Fibroblast of peridontal ligament (primary cell): ENCODE results near the gene PAXX.

Source experiments
- DNase-seq: peaks from one replicate; pipeline ENCODE4 v3.0.0-alpha.2; 2010; ENCODE audit errors: extremely low read depth

Gene PAXX

GRCh38 chr9:136991993-136992818 lies at the start of gene PAXX:
PAXX (plus strand) TSS chr9:136992422; CDS start chr9:136992444, 22 bp downstream.
- DNase-seq, result peak; percentile 74

GRCh38 chr9:136942881-136943230 lies 49.4 kb upstream of the PAXX start:
- no peak for DNase-seq

GRCh38 chr9:136943291-136944211 lies 48.7 kb upstream of the PAXX start:
- peak; percentile 10 for DNase-seq

- peak; percentile 45 for DNase-seq
Observed at GRCh38 chr9:136944212-136944518, 48.1 kb upstream of the PAXX start.

GRCh38 chr9:136944519-136945332 lies 47.5 kb upstream of the PAXX start, which contains the start of the genes C8G and FBXW5:
C8G (plus strand) TSS chr9:136945243; CDS start chr9:136945321, 78 bp downstream.
FBXW5 (minus strand) TSS chr9:136944738; CDS start chr9:136944083, 655 bp downstream.
- peak; percentile 88 for DNase-seq

- DNase-seq, result no peak
Observed at GRCh38 chr9:136945333-136946227, 46.6 kb upstream of the PAXX start.

- no peak for DNase-seq
Observed at GRCh38 chr9:136946228-136947027, 45.8 kb upstream of the PAXX start.

GRCh38 chr9:136947028-136947891 lies 45.0 kb upstream of the PAXX start:
- DNase-seq, result no peak

- peak; percentile 20 for DNase-seq
Observed at GRCh38 chr9:136947955-136948510, 44.2 kb upstream of the PAXX start.

GRCh38 chr9:136949239-136949816 lies 42.9 kb upstream of the PAXX start:
- DNase-seq, result no peak

GRCh38 chr9:136949817-136950655 lies 42.2 kb upstream of the PAXX start:
- DNase-seq, result peak; percentile 59

GRCh38 chr9:136950656-136951276 lies 41.5 kb upstream of the PAXX start:
- no peak for DNase-seq

- DNase-seq, result no peak
Observed at GRCh38 chr9:136951541-136952320, 40.5 kb upstream of the PAXX start, which contains the start of gene LCN12. LCN12 (plus strand) TSS chr9:136952273; CDS start chr9:136952328, 55 bp downstream.

GRCh38 chr9:136952321-136952850 lies 39.8 kb upstream of the PAXX start:
- no peak for DNase-seq

GRCh38 chr9:136952876-136953770 lies 39.1 kb upstream of the PAXX start:
- no peak for DNase-seq
